Heart left ventricle (tissue), 13 donors: ENCODE measurements around the gene TBCK.
A peak's percentile ranks its signal among the peaks of the same experiment; 100 is the strongest.

Source experiments
- POLR2A ChIP-seq, 2 donors: fragments of 450-650 bp; IDR thresholded peaks; one replicate each; pipeline ENCODE4 v1.6.1; 2017; ENCODE audit warnings: antibody characterized with exemption in 2 of 2, mild to moderate bottlenecking in 2 of 2, moderate library complexity in 2 of 2
- TF ChIP-seq, protein P1 (sequence below), 12 donors: fragments of 200-600 bp; sonication (generic) in 4 of 12; IDR thresholded peaks; one replicate each; pipeline versions ENCODE4 v1.5.0 to v1.8.0; 2018 to 2022; ENCODE audit warnings: antibody characterized with exemption in 12 of 12, mild to moderate bottlenecking in 5 of 12
- donor health status: ischemic (EF 13 %, LVEDD 7.1; RV severe dilation, severe dysfunction).
- donor health status: DM: no; HTN: yes; CAD: no.
- donor health status: DM: no; HTN: no; CAD: no.
- donor health status: ischemic (EF 25% LVEDD 6.9; RV normal size, moderate dysfunction).
- donor health status: ischemic (EF 25% LVEDD 5.7; RV mildly dilated, moderate dysfunction).
- donor health status: ischemic (EF 35%, LVEDD 5.7; RV mildly dilated, moderate dysfunction).
- donor health status: nonischemic (EF 11% LVEDD 7.7; RV severe dilation, severe dysfunction).
- donor health status: DM: yes; HTN: yes; CAD: no.
- donor health status: PGD.
- donor health status: ischemic (EF 29% LVEDD 5.4; RV normal size, mild dysfunction).
- donor health status: nonischemic (EF 23%, LVEDD 6.1; RV moderate dilation, normal function).

GRCh38 chr4:106315968-106316772, at the start of gene TBCK, which contains the start of gene AIMP1:
- TF ChIP-seq, protein P1, sequence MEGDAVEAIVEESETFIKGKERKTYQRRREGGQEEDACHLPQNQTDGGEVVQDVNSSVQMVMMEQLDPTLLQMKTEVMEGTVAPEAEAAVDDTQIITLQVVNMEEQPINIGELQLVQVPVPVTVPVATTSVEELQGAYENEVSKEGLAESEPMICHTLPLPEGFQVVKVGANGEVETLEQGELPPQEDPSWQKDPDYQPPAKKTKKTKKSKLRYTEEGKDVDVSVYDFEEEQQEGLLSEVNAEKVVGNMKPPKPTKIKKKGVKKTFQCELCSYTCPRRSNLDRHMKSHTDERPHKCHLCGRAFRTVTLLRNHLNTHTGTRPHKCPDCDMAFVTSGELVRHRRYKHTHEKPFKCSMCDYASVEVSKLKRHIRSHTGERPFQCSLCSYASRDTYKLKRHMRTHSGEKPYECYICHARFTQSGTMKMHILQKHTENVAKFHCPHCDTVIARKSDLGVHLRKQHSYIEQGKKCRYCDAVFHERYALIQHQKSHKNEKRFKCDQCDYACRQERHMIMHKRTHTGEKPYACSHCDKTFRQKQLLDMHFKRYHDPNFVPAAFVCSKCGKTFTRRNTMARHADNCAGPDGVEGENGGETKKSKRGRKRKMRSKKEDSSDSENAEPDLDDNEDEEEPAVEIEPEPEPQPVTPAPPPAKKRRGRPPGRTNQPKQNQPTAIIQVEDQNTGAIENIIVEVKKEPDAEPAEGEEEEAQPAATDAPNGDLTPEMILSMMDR (IDR thresholded peaks at IDR 0.05), result no peak
- TF ChIP-seq POLR2A (IDR thresholded peaks at IDR 0.05), result peak in 1 of 2 donors; percentile 54
